ENCODE results near the gene RSAD1. TPM values are rescaled to one million over a fixed set of nuclear protein-coding genes. Genes with fewer than 3 reads are reported as not detected.

RSAD1 gene
- 21.5 and 23.4 TPM in 2 replicates for total RNA-seq (2012; rRNA removed)

DNA sequence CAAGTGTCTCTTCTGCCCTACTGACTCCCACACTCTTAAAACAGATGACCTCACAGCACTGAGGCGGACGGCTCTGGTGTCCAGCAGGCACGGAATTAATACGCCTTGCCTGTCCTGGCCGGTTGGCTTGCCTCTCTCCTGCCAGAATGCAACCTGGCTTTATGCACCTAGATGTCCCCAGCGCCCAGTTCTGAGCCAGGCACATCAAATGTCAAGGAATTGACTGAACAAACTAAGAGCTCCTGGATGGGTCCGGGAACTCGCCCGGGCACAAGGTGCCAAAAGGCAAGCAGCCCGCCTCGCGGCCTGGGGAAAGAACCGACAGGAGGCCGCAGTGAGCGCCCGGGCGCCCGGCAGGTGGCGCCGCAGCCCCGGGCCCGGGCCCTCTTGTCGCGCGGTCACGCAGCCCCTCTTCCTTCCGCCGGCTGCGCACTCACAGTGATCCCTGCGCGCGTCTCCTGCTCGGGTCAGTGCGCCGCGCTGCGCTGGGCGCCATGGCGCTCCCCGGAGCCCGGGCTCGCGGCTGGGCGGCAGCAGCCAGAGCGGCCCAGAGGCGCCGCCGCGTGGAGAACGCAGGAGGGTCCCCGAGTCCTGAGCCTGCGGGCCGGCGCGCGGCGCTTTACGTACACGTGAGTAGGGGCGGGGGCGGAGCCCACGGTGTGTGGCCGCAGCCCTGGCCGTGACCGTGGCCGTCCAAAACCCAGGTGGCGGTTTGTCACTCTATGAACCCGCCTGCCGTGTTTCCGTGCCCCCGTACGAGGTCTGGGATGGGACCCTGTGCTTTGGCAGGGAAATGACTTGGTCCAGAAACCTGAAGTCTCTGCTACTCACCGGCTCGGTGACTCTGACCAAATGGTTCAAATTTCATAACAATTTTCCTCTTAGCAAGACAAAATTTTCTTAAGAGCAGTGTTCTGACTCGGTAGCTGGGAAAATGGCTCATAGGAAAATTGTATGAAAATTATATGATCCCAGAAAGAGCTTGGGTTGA is at the start of gene RSAD1:
Gene RSAD1, plus strand, starts transcription at position 470 of the 991 bp plus-strand sequence. Its CDS starts 25 bp downstream, at position 495.
- H3K4me3 ChIP-seq (ENCODE audit: low read length), result peak within 1 kb of the TSS; percentile 83

DNA sequence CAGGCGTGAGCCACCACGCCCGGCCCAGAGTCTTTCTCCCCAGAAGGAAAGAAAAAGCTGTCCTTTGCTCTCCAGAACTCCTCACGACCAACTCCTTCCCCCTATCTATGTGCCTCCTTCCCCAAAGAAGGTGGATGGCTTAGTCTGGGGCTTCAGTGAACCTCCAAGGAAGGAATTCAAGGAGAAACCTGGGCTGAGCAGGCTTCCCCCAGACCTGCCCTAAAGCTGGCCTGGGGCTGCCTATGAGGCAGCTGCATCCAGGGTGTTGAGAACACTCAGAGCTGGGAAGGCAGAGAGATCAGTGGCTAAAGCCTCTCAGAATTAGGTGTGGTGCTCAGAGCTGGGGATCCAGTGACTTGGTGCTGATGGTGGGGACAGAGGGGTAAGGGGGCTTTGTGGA is 48.9 kb upstream of the RSAD1 start:
- H3K36me3 ChIP-seq (ENCODE audit: insufficient read depth, low read length), result no peaks in the 10 kb centered on the region
- H3K4me2 ChIP-seq (ENCODE audit: low read length), result no peak overlapping the region
- no peaks in the 10 kb centered on the region for H3K27me3 ChIP-seq (ENCODE audit: control insufficient read depth, insufficient read depth, low read length)
- H3K4me3 ChIP-seq (ENCODE audit: low read length), result no peak overlapping the region
- no peak overlapping the region for H3K9ac ChIP-seq (ENCODE audit: low read depth, low read length)
- no peaks in the 10 kb centered on the region for H3K9me3 ChIP-seq (replicated peaks; ENCODE audit: low read length)
- peaks cover 18% of the 10 kb centered on the region for H3K4me1 ChIP-seq (ENCODE audit: control insufficient read depth, insufficient read depth, low read length)

More for the DNA sequence above, at the start of gene RSAD1:
- Histone ChIP-seq H3K4me2 (ENCODE audit: low read length) (peak within 1 kb of the TSS; percentile 89), H3K9me3 (replicated peaks; ENCODE audit: low read length) (no peaks in the 10 kb centered on the region), H3K4me1 (ENCODE audit: control insufficient read depth, insufficient read depth, low read length) (peaks cover 21% of the 10 kb centered on the region), H3K27me3 (ENCODE audit: control insufficient read depth, insufficient read depth, low read length) (no peaks in the 10 kb centered on the region), H3K9ac (ENCODE audit: low read depth, low read length) (peak within 1 kb of the TSS; percentile 79), H3K36me3 (ENCODE audit: insufficient read depth, low read length) (peaks cover 7% of the 10 kb centered on the region)

DNA sequence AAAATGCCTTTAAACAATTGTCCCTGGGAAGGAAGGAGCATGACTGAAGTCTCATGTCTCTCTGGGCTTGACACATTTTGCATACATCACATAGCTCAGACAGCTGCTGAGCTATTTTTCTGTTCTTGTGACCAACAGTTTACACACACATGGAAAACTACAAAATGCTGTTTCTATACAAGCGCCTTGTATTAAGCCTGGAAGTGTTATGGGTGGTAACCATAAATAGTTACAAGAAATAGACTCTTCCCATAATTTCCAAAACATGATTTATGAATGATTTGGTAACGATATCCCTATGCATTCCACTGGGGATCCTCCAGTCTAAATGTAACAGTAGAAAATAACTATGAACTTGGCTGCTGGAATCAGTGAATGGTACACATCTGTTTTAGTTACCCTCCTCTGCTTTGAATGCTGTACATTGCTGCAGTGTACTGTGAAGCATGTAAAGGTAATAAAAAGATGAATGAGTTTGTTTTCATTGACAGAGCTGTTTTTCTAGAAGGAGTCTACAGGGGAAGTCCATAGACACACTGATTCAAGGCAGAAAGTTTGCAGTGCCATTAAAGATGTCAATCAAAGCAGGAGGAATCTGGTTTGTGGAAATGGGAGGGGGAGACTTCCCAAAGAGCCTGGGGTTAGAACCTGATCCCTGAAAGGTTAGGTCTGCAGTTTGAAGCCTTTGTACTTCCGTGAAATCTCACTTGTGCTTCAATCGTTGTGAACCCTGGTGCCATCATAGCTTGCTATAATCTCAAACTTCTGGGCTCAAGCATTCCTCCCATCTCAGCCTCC is 47.6 kb upstream of the RSAD1 start:
- Histone ChIP-seq H3K27me3 (ENCODE audit: control insufficient read depth, insufficient read depth, low read length) (no peaks in the 10 kb centered on the region), H3K9me3 (replicated peaks; ENCODE audit: low read length) (no peaks in the 10 kb centered on the region), H3K36me3 (ENCODE audit: insufficient read depth, low read length) (no peaks in the 10 kb centered on the region), H3K9ac (ENCODE audit: low read depth, low read length) (no peak overlapping the region), H3K4me1 (ENCODE audit: control insufficient read depth, insufficient read depth, low read length) (peaks cover 10% of the 10 kb centered on the region), H3K4me3 (ENCODE audit: low read length) (no peak overlapping the region), H3K4me2 (ENCODE audit: low read length) (no peak overlapping the region)

DNA sequence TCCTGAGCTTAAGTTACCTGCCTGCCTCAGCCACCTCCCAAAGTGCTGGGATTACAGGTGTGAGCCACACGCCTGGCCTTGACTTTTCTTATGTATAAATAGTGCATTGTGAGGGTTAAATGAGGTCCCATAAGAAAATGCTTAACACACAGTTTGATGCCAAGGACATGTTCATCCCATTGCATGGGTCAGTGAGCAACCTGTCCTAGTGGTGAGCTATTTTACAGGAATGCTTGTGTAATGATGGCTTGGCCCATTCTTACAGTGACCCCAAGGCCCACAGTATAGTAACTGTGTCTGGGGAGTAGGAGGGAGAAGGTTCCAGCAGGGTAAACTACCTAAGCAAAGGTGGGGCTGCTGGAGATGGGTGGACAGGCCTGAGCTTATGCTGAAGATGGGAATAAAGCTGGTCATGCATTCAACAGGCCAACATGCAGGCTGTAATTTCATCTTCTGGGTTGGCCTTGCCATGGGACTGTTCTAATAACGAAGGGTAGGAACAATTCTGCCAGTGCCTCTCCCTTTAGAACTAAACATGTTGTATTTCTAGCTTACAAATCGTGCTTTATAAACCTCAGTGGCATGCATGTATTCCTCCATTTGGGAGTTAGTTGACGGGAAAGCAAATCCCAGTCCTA is 46.4 kb upstream of the RSAD1 start:
- no peaks in the 10 kb centered on the region for H3K27me3 ChIP-seq (ENCODE audit: control insufficient read depth, insufficient read depth, low read length)
- no peaks in the 10 kb centered on the region for H3K9me3 ChIP-seq (replicated peaks; ENCODE audit: low read length)
- H3K4me1 ChIP-seq (ENCODE audit: control insufficient read depth, insufficient read depth, low read length), result peaks cover 1% of the 10 kb centered on the region
- H3K4me3 ChIP-seq (ENCODE audit: low read length), result no peak overlapping the region
- no peak overlapping the region for H3K9ac ChIP-seq (ENCODE audit: low read depth, low read length)
- no peak overlapping the region for H3K4me2 ChIP-seq (ENCODE audit: low read length)
- no peaks in the 10 kb centered on the region for H3K36me3 ChIP-seq (ENCODE audit: insufficient read depth, low read length)

DNA sequence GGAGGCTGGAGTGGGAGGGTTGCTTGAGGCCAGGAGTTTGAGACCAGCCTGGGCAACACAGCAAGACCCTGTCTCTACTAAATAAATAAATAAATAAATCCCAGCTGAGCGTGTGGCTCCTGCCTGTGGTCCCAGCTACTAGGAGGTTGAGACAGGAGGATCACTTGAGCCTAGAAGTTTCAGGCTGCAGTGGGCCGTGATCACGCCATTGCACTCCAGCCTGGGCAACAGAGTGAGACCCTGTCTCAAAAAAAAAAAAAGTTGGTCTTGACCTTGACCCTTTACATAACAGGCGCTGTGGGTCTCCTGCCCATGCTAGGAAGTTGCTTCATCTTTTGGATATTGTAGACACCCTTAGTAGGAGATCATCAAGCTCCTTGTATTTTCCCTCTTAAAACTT is 41.3 kb upstream of the RSAD1 start:
- H3K36me3 ChIP-seq (ENCODE audit: insufficient read depth, low read length), result peaks cover 4% of the 10 kb centered on the region
- no peaks in the 10 kb centered on the region for H3K27me3 ChIP-seq (ENCODE audit: control insufficient read depth, insufficient read depth, low read length)
- H3K9ac ChIP-seq (ENCODE audit: low read depth, low read length), result no peak overlapping the region
- no peak overlapping the region for H3K4me2 ChIP-seq (ENCODE audit: low read length)
- H3K9me3 ChIP-seq (replicated peaks; ENCODE audit: low read length), result no peaks in the 10 kb centered on the region
- no peak overlapping the region for H3K4me3 ChIP-seq (ENCODE audit: low read length)
- H3K4me1 ChIP-seq (ENCODE audit: control insufficient read depth, insufficient read depth, low read length), result no peaks in the 10 kb centered on the region

DNA sequence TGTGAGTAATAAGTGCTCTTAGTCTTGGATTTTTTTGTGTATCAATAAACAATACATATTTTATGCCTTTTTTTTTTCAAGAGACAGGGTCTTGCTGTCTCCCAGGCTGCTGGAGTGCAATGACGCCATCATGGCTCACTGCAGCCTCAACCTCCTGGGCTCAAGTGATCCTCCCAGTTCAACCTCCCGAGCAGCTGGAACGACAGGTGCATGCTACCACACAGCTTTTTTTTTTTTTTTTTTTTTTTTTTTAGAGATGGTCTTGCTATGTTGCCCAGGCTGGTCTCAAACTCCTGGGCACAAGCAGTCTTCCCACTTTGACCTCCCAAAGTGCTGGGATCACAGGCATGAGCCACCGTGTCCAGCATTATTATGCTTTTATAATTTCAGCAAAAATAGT is 39.7 kb upstream of the RSAD1 start:
- peaks cover 4% of the 10 kb centered on the region for H3K36me3 ChIP-seq (ENCODE audit: insufficient read depth, low read length)

DNA sequence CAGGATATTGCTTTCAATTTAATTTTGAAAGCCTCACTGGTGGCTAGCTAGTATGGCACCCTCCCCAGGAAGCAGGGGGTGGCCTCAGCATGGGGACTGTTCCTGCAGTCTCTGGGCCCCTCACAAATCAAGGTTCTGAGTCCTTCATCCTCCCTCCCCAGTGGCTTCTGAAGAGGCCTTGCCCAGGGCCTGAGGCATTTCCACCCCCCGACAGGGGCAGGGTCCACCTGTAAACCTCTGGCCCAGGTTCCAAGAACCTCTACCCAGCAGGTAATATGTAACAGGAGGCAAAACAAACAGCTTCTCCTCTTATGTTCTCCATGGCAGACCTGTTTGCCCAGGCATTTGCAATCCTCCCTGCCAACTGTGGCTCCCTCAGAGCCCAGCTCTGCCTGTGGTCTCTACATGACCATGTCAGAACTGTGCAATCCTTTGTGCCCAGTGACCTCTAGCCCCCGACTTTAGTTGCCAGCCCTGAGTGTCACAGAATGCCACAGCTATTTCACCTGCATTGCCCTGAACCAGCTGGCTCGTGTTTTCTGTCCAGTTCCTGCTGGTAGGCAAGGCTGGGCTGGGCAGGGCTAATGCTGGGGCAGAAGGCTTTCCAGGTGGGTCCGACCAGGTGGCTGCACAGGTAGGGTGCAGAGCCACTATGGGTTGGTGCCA is 38.4 kb upstream of the RSAD1 start:
- Histone ChIP-seq H3K4me1 (ENCODE audit: control insufficient read depth, insufficient read depth, low read length) (peaks cover 6% of the 10 kb centered on the region), H3K9ac (ENCODE audit: low read depth, low read length) (no peak overlapping the region), H3K27me3 (ENCODE audit: control insufficient read depth, insufficient read depth, low read length) (no peaks in the 10 kb centered on the region), H3K4me2 (ENCODE audit: low read length) (no peak overlapping the region), H3K9me3 (replicated peaks; ENCODE audit: low read length) (no peaks in the 10 kb centered on the region), H3K36me3 (ENCODE audit: insufficient read depth, low read length) (peaks cover 4% of the 10 kb centered on the region), H3K4me3 (ENCODE audit: low read length) (no peak overlapping the region)

More for the DNA sequence above, 39.7 kb upstream of the RSAD1 start:
- peaks cover 6% of the 10 kb centered on the region for H3K4me1 ChIP-seq (ENCODE audit: control insufficient read depth, insufficient read depth, low read length)
- no peaks in the 10 kb centered on the region for H3K9me3 ChIP-seq (replicated peaks; ENCODE audit: low read length)
- H3K9ac ChIP-seq (ENCODE audit: low read depth, low read length), result no peak overlapping the region
- no peak overlapping the region for H3K4me3 ChIP-seq (ENCODE audit: low read length)
- no peaks in the 10 kb centered on the region for H3K27me3 ChIP-seq (ENCODE audit: control insufficient read depth, insufficient read depth, low read length)
- no peak overlapping the region for H3K4me2 ChIP-seq (ENCODE audit: low read length)

DNA sequence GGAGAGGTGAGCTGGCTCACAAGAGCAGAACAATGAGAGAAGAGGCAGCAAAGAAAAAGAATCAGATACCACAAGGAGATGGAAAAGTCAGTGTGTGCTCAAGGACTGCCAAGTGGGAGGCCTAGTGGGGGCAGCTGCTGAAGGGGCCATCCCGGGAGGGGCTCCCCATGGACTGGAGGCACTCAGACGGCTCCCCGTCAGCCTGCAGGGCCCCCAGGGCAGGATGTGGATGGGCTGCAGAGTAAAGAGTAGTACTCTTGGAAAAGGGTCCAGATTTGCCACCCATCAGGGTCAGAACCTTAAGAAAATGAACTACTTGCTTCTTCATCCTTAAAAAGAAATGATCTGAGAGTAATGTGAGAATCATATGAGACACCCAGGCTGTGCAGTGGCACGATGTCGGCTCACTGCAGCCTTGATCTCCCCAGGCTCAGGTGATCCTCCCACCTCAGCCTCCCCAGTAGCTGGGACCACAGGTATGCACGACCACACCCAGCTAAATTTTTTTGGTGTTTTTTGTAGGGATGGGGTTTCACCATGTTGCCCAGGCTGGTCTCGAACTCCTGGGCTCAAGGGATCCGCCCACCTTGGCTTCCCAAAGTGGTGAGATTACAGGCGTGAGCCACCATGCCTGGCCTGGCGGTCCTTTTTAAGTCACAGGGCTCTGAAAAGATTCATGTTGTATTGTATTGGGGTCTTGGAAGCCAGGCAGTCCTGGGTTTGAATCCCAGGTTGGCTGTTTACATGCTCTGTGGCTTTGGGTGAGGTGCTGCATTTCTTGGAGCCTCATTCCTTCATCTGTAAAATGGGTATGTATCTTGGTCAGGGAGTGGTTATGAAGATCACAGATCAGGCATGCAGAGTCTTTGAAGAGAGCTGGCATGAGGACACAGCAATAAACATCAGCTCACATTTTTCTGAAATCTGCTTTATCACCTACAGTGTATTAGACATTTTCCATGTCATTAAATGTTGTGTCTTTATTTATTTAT is 37.5 kb upstream of the RSAD1 start:
- no peak overlapping the region for H3K4me3 ChIP-seq (ENCODE audit: low read length)
- no peaks in the 10 kb centered on the region for H3K9me3 ChIP-seq (replicated peaks; ENCODE audit: low read length)
- H3K9ac ChIP-seq (ENCODE audit: low read depth, low read length), result no peak overlapping the region
- H3K27me3 ChIP-seq (ENCODE audit: control insufficient read depth, insufficient read depth, low read length), result no peaks in the 10 kb centered on the region
- H3K4me1 ChIP-seq (ENCODE audit: control insufficient read depth, insufficient read depth, low read length), result peaks cover 6% of the 10 kb centered on the region
- no peak overlapping the region for H3K4me2 ChIP-seq (ENCODE audit: low read length)
- H3K36me3 ChIP-seq (ENCODE audit: insufficient read depth, low read length), result peaks cover 4% of the 10 kb centered on the region

DNA sequence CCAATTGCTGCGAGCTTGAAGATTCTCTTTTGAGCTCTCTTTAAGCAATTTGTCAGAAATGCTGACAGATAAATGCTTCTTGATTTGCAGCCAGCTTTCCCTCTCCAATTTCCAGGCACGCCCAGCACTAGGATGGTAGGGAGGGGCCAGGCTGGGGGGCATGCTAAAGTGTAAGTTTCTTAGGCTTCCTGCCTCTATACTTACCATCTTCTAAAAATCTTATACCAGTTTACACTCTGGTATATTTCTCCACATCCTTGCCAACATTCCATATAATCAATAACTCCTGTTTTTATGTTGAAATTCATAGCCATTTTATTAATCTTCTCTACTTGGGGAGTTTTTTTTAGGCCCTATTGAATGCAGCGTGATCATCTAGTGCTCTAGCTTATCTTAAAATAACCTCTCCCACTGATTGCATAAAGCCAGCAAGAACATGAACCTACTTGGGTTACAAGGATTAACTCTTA is 35.1 kb upstream of the RSAD1 start:
- Histone ChIP-seq H3K4me2 (ENCODE audit: low read length) (no peak overlapping the region), H3K27me3 (ENCODE audit: control insufficient read depth, insufficient read depth, low read length) (no peaks in the 10 kb centered on the region), H3K4me3 (ENCODE audit: low read length) (no peak overlapping the region), H3K4me1 (ENCODE audit: control insufficient read depth, insufficient read depth, low read length) (peaks cover 6% of the 10 kb centered on the region), H3K9me3 (replicated peaks; ENCODE audit: low read length) (no peaks in the 10 kb centered on the region), H3K36me3 (ENCODE audit: insufficient read depth, low read length) (no peaks in the 10 kb centered on the region), H3K9ac (ENCODE audit: low read depth, low read length) (no peak overlapping the region)

Data from skeletal muscle satellite cell (primary cell).